Activated CD8-positive, alpha-beta memory T cell treated with anti-CD3 and anti-CD28 coated beads for 4 hours (primary cell): ENCODE measurements around the gene PPBP.

ENCODE experiments used
- DNase-seq, 2 donors: peaks; one replicate each; pipeline ENCODE4 v3.0.0-alpha.2; 2020; ENCODE audit warnings: low read depth in 2 of 2

Gene PPBP

GRCh38 chr4:73988061-73988460 is at the start of gene PPBP:
PPBP (minus strand) TSS chr4:73988190; CDS start chr4:73988103, 87 bp downstream.
- no peak for DNase-seq

- DNase-seq, result no peak
Measured at GRCh38 chr4:74037076-74037955, 49.3 kb upstream of the PPBP start.

- DNase-seq, result no peak
Measured at GRCh38 chr4:74033739-74034138, 45.7 kb upstream of the PPBP start.

GRCh38 chr4:74032064-74032463 is 44.1 kb upstream of the PPBP start:
- DNase-seq, result no peak

GRCh38 chr4:74031576-74031975 is 43.6 kb upstream of the PPBP start:
- DNase-seq, result no peak

GRCh38 chr4:74030285-74030684 is 42.3 kb upstream of the PPBP start:
- DNase-seq, result no peak

GRCh38 chr4:74028504-74028903 is 40.5 kb upstream of the PPBP start:
- no peak for DNase-seq

- DNase-seq, result no peak
Measured at GRCh38 chr4:74023709-74024108, 35.7 kb upstream of the PPBP start.

- DNase-seq, result no peak
Measured at GRCh38 chr4:74021601-74022000, 33.6 kb upstream of the PPBP start.

GRCh38 chr4:74018771-74019170 is 30.8 kb upstream of the PPBP start:
- no peak for DNase-seq

GRCh38 chr4:74018116-74018515 is 30.1 kb upstream of the PPBP start:
- DNase-seq, result no peak

GRCh38 chr4:74016068-74016467 is 28.1 kb upstream of the PPBP start:
- DNase-seq, result no peak

GRCh38 chr4:74015126-74015780 is 27.3 kb upstream of the PPBP start:
- DNase-seq, result no peak

- DNase-seq, result no peak
Measured at GRCh38 chr4:74014332-74014731, 26.3 kb upstream of the PPBP start.

GRCh38 chr4:74013264-74013663 is 25.3 kb upstream of the PPBP start:
- no peak for DNase-seq

GRCh38 chr4:74012130-74012529 is 24.1 kb upstream of the PPBP start:
- DNase-seq, result no peak

- DNase-seq, result no peak
Measured at GRCh38 chr4:74009307-74009706, 21.3 kb upstream of the PPBP start.

- DNase-seq, result no peak
Measured at GRCh38 chr4:74006009-74006476, 18.1 kb upstream of the PPBP start.

GRCh38 chr4:74005528-74005927 is 17.5 kb upstream of the PPBP start:
- DNase-seq, result no peak

- DNase-seq, result no peak
Measured at GRCh38 chr4:74004668-74005067, 16.7 kb upstream of the PPBP start.

- no peak for DNase-seq
Measured at GRCh38 chr4:74000301-74000700, 12.3 kb upstream of the PPBP start.

GRCh38 chr4:73998040-73999011 is 10.3 kb upstream of the PPBP start, which contains the start of gene CXCL5:
CXCL5 (minus strand) TSS chr4:73998677; CDS start chr4:73998581, 96 bp downstream.
- DNase-seq, result no peak
